ENCODE results near the gene MRPS16. TPM values are rescaled to one million over a fixed set of nuclear protein-coding genes. Genes with fewer than 3 reads are reported as not detected.

The MRPS16 gene
- total and polyA plus RNA-seq, 9 of the 15 experiments (the other 6 are each of a cell fraction or from before 2014, with no cell fraction given): 65.0 to 239 (median 146) TPM

GRCh38 chr10:73262105-73262730 is 9.8 kb upstream of the MRPS16 start (continued):
- TF ChIP-seq AFF1 (IDR thresholded peaks at IDR 0.05; ENCODE audit: low read depth in 1 of 2, partially characterized antibody in 2 of 2) (peak in 1 of 2 experiments; percentile 67), ETV5 (CRISPR knock-in tag; IDR thresholded peaks at IDR 0.05; ENCODE audit: low read depth) (peak; percentile 91), TEAD4 (IDR thresholded peaks at IDR 0.05; ENCODE audit: low read length) (peak; percentile 16; the same call in 1 of the 2 replicates), TEAD4 (CRISPR knock-in tag; IDR thresholded peaks at IDR 0.05; ENCODE audit: borderline replicate concordance) (no peak), CXXC5 (CRISPR knock-in tag; IDR thresholded peaks at IDR 0.05) (peak; percentile 32; the same call in 1 of the 2 replicates), NCOA2 (IDR thresholded peaks at IDR 0.05; ENCODE audit: partially characterized antibody in 2 of 2) (peak in 1 of 2 experiments; percentile 48), ZNF589 (CRISPR knock-in tag; IDR thresholded peaks at IDR 0.05; ENCODE audit: low read depth) (peak; percentile 57; the same call in 1 of the 2 replicates), ATF3 (IDR thresholded peaks at IDR 0.05) (peak; percentile 98), ATF3 (CRISPR knock-in tag; conservative IDR thresholded peaks at IDR 0.05) (no peak; the same call in 1 of the 2 replicates), ZSCAN32 (CRISPR knock-in tag; IDR thresholded peaks at IDR 0.05) (peak; percentile 96), MEIS2 (IDR thresholded peaks at IDR 0.05; ENCODE audit: partially characterized antibody) (peak; percentile 90), ZNF318 (IDR thresholded peaks at IDR 0.05; ENCODE audit: borderline replicate concordance in 1 of 2, low read depth in 1 of 2) (peak in 1 of 2 experiments; percentile 66; a peak in 1 of 4 replicates), SP1 (CRISPR knock-in tag; IDR thresholded peaks at IDR 0.05) (no peak), NFE2 (IDR thresholded peaks at IDR 0.05; ENCODE audit: low read depth) (0 out of 2 replicates have a peak, but pooled peaks have one; percentile 17)
